MM.1S (cell line): Measurements from ENCODE around the gene ADAMTS2.

Source experiments
- CTCF ChIP-seq: fragments of 300-600 bp; sonication (generic); IDR thresholded peaks from 2 replicates; pipeline ENCODE4 v1.5.1; 2016; ENCODE audit warnings: antibody characterized with exemption, low read length, mixed read lengths
- EZH2 ChIP-seq: fragments of 300-600 bp; sonication (generic); optimal IDR thresholded peaks from 2 replicates; pipeline ENCODE3; 2017; ENCODE audit warnings: low read depth, mild to moderate bottlenecking, antibody characterized with exemption, low read length, mixed read lengths

GRCh38 chr5:179089502-179089901 is 255.8 kb downstream of the ADAMTS2 start:
- TF ChIP-seq EZH2 (no peak), CTCF (no peak)
